NCI-H1092 treated with DMSO at 0.1 percent for 48 hours (cell line): Measurements from ENCODE around the gene IQCB1.
"Not testable (repeated sequence)": the region's sequence is repeated elsewhere in the genome, so short reads cannot be mapped to it uniquely, and the experiment has no call there.

Experiments
- DNase-seq: peaks from one replicate; lab custom pipeline; 2025; lab: John Stamatoyannopoulos, UW

IQCB1 gene

GRCh38 chr3:121803771-121804320 lies 31.0 kb downstream of the IQCB1 start:
- DNase-seq = no peak

- no peak for DNase-seq
Observed at GRCh38 chr3:121800906-121801305, 34.0 kb downstream of the IQCB1 start.

- DNase-seq = no peak
Observed at GRCh38 chr3:121796970-121797369, 37.9 kb downstream of the IQCB1 start.

GRCh38 chr3:121794264-121794983 lies 40.4 kb downstream of the IQCB1 start:
- no peak for DNase-seq

- DNase-seq = no peak
Observed at GRCh38 chr3:121793078-121793477, 41.8 kb downstream of the IQCB1 start.

GRCh38 chr3:121786485-121786884 lies 48.4 kb downstream of the IQCB1 start:
- no peak for DNase-seq

- not testable (repeated sequence) for DNase-seq
Observed at GRCh38 chr3:121782784-121783183, 52.1 kb downstream of the IQCB1 start.

GRCh38 chr3:121781611-121782010 lies 53.2 kb downstream of the IQCB1 start:
- no peak for DNase-seq

- DNase-seq = not testable (repeated sequence)
Observed at GRCh38 chr3:121775095-121775494, 59.8 kb downstream of the IQCB1 start.

- no peak for DNase-seq
Observed at GRCh38 chr3:121769246-121769645, 65.6 kb downstream of the IQCB1 start.

- no peak for DNase-seq
Observed at GRCh38 chr3:121768452-121768851, 66.4 kb downstream of the IQCB1 start.

GRCh38 chr3:121759541-121760202 lies 75.2 kb downstream of the IQCB1 start:
- no peak for DNase-seq

GRCh38 chr3:121758727-121759450 lies 76.0 kb downstream of the IQCB1 start:
- DNase-seq = no peak

- no peak for DNase-seq
Observed at GRCh38 chr3:121757812-121758545, 76.9 kb downstream of the IQCB1 start.

- DNase-seq = no peak
Observed at GRCh38 chr3:121757087-121757811, 77.6 kb downstream of the IQCB1 start.

- DNase-seq = no peak
Observed at GRCh38 chr3:121752772-121753171, 82.1 kb downstream of the IQCB1 start.

- DNase-seq = no peak
Observed at GRCh38 chr3:121752261-121752660, 82.6 kb downstream of the IQCB1 start.

GRCh38 chr3:121750087-121750415 lies 84.8 kb downstream of the IQCB1 start:
- DNase-seq = no peak

- peak; percentile 99 for DNase-seq
Observed at GRCh38 chr3:121749276-121750086, 85.4 kb downstream of the IQCB1 start, which contains the start of gene GOLGB1. TSS of gene GOLGB1 (minus strand) at chr3:121749741. CDS start at chr3:121730971, 18,770 bp downstream.

- no peak for DNase-seq
Observed at GRCh38 chr3:121748680-121749275, 86.1 kb downstream of the IQCB1 start.
